K562 (cell line): ENCODE measurements around the gene CENPE. TPM values are rescaled to one million over a fixed set of nuclear protein-coding genes. Genes with fewer than 3 reads are reported as not detected.

Source experiments
- BHLHE40 ChIP-seq: IDR thresholded peaks from 2 replicates; pipeline ENCODE4 v1.6.1; 2011; ENCODE audit warnings: low read length, improper control_type of control experiment
- CBX1 ChIP-seq: sonication (generic); IDR thresholded peaks from 2 replicates; pipeline ENCODE4 v1.6.1; 2016; ENCODE audit warnings: antibody characterized with exemption, low read depth, mild to moderate bottlenecking
- ERF ChIP-seq: fragments of 450-650 bp; formaldehyde crosslinking; IDR thresholded peaks from 2 replicates; pipeline ENCODE4 v1.4.0; 2020; ENCODE audit warnings: mild to moderate bottlenecking, mixed read lengths
- KHSRP ChIP-seq: fragments of 450-650 bp; IDR thresholded peaks from 2 replicates; pipeline ENCODE4 v1.6.1; 2017
- LARP7 ChIP-seq: fragments of 450-650 bp; IDR thresholded peaks from 2 replicates; pipeline ENCODE4 v1.6.1; 2016
- MCM5 ChIP-seq: fragments of 450-650 bp; IDR thresholded peaks from 2 replicates; pipeline ENCODE4 v1.6.1; 2016; ENCODE audit warnings: low read depth
- NEUROD1 ChIP-seq: fragments of 150-350 bp; IDR thresholded peaks from 2 replicates; pipeline ENCODE4 v1.6.1; 2014; ENCODE audit warnings: borderline replicate concordance, low read length, low read depth; ENCODE audit not compliant: partially characterized antibody
- NFIC ChIP-seq: fragments of 450-650 bp; IDR thresholded peaks from 2 replicates; pipeline ENCODE4 v1.6.1; 2017; ENCODE audit warnings: mild to moderate bottlenecking, inconsistent platforms
- POLR2AphosphoS5 ChIP-seq: IDR thresholded peaks from 2 replicates; pipeline ENCODE4 v1.6.1; 2011; ENCODE audit warnings: mild to moderate bottlenecking, low read depth, low read length, moderate library complexity; ENCODE audit not compliant: control insufficient read depth, insufficient read depth
- POLR3G ChIP-seq: IDR thresholded peaks from 2 replicates; pipeline ENCODE4 v1.6.1; 2011; ENCODE audit not compliant: insufficient read length, insufficient replicate concordance; ENCODE audit errors: extremely low read depth
- SRF ChIP-seq, 2 experiments: fragments of 250-450, 450-650 bp in 1 of 2; sonication (Bioruptor Pico) in 1 of 2; sonication (generic) in 1 of 2; formaldehyde crosslinking; IDR thresholded peaks; 2 replicates each; pipeline versions ENCODE4 v1.5.0 to v1.5.1; 2020 to 2022; ENCODE audit warnings: mild to moderate bottlenecking in 1 of 2, missing genetic modification reagents in 1 of 2
- ZBED1 ChIP-seq: IDR thresholded peaks from 2 replicates; pipeline ENCODE4 v1.6.1; 2014
- ZC3H8 ChIP-seq: fragments of 450-650 bp; IDR thresholded peaks from 2 replicates; pipeline ENCODE4 v1.6.1; 2017
- ZNF217 ChIP-seq: sonication (generic); formaldehyde crosslinking; IDR thresholded peaks from 2 replicates; pipeline ENCODE4 v1.8.0; 2022; ENCODE audit warnings: mild to moderate bottlenecking, missing genetic modification reagents
- ZNF551 ChIP-seq: fragments of 250-450 bp; sonication (Bioruptor Pico); IDR thresholded peaks from 2 replicates; pipeline ENCODE4 v1.5.0; 2021; ENCODE audit warnings: mild to moderate bottlenecking, moderate library complexity
- polyA plus RNA-seq, 8 experiments: library from polyadenylated mRNA; depleted of rRNA in 4 of 8; stranded (reverse) in 5 of 8; unstranded in 3 of 8; fragments of >200 nt; fragmentation: Nextera tagmentation in 2 of 8; fragmentation: Illumina TruSeq in 1 of 8; extraction: Ambion mirVana in 2 of 8; extraction: Trizol in 1 of 8; gene quantifications; 2 replicates each; pipeline versions ENCODE4 v1.2.1 to v1.2.3, GENCODE V29; 2011 to 2014; ENCODE audit warnings: inconsistent platforms in 1 of 8, missing spikeins in 1 of 8
- total RNA-seq, 7 experiments: library from RNA; depleted of rRNA in 6 of 7; stranded (reverse); fragments of >200 nt in 6 of 7; fragmentation: Illumina TruSeq in 2 of 7; extraction: Trizol in 2 of 7; gene quantifications; 2 replicates each; pipeline versions ENCODE4 v1.2.1 to v1.2.3, GENCODE V29; 2011 to 2021; ENCODE audit warnings: low replicate concordance in 1 of 7
- TF ChIP-seq, protein P1 (sequence below): fragments of 150-350 bp; IDR thresholded peaks from 2 replicates; pipeline ENCODE4 v1.6.1; 2014; ENCODE audit warnings: low read depth, mild to moderate bottlenecking, low read length, borderline replicate concordance
- TF ChIP-seq, protein P2 (sequence below): fragments of 200-400 bp; formaldehyde crosslinking; IDR thresholded peaks from 2 replicates; pipeline ENCODE4 v1.6.1; 2017; ENCODE audit warnings: mild to moderate bottlenecking, low read depth, low read length, moderate library complexity
- TF ChIP-seq, protein P3 (sequence below): sonication (generic); formaldehyde crosslinking; IDR thresholded peaks from 2 replicates; pipeline ENCODE4 v1.8.0; 2022; ENCODE audit warnings: missing genetic modification reagents, mild to moderate bottlenecking, moderate library complexity, borderline replicate concordance
- TF ChIP-seq, protein P4 (sequence below): sonication (generic); formaldehyde crosslinking; IDR thresholded peaks from 2 replicates; pipeline ENCODE4 v1.8.0; 2022; ENCODE audit warnings: mild to moderate bottlenecking, low read depth, missing genetic modification reagents
- TF ChIP-seq, protein P5 (sequence below): sonication (generic); formaldehyde crosslinking; IDR thresholded peaks from 2 replicates; pipeline ENCODE4 v1.8.1; 2023; ENCODE audit warnings: mild to moderate bottlenecking, missing genetic modification reagents

The CENPE gene
- total and polyA plus RNA-seq, 9 of the 15 experiments (the other 6 are each of a cell fraction or from before 2014, with no cell fraction given) = 9.9 to 53.2 (median 27.4) TPM

DNA sequence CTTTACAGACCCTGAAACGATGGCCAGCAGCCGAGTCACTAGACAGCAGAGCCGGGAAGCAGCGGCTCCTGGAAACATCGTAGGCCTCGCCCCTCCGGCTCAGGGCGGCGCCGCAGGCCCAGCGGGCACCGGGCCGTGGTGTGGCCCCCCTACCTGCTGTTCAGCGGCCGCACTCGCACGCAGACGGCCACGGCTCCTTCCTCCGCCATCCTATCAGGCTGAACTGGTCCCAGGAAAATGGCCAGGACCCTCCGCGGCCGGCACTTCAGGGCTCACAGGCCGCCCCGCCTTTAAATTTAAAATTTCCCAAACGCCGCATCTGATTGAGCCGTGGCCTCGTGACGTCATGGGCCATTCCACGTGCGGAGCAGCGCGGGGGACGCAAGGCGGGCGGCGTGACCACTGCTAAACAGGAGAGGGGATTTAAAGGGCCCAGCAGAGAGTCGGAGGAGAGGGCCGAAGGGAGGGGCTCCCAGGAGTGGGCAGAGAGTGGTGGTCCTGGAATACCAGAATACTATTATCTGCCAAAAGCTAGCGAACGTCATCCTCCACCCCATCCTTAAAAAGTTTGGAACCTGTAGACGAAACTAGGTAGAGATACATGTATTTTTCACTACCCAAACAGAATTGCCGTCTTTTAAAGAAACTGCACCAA lies at the start of gene CENPE (continued):
- TF ChIP-seq, protein P1, sequence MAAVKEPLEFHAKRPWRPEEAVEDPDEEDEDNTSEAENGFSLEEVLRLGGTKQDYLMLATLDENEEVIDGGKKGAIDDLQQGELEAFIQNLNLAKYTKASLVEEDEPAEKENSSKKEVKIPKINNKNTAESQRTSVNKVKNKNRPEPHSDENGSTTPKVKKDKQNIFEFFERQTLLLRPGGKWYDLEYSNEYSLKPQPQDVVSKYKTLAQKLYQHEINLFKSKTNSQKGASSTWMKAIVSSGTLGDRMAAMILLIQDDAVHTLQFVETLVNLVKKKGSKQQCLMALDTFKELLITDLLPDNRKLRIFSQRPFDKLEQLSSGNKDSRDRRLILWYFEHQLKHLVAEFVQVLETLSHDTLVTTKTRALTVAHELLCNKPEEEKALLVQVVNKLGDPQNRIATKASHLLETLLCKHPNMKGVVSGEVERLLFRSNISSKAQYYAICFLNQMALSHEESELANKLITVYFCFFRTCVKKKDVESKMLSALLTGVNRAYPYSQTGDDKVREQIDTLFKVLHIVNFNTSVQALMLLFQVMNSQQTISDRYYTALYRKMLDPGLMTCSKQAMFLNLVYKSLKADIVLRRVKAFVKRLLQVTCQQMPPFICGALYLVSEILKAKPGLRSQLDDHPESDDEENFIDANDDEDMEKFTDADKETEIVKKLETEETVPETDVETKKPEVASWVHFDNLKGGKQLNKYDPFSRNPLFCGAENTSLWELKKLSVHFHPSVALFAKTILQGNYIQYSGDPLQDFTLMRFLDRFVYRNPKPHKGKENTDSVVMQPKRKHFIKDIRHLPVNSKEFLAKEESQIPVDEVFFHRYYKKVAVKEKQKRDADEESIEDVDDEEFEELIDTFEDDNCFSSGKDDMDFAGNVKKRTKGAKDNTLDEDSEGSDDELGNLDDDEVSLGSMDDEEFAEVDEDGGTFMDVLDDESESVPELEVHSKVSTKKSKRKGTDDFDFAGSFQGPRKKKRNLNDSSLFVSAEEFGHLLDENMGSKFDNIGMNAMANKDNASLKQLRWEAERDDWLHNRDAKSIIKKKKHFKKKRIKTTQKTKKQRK = no peak
- peak; percentile 71; the same call in 1 of the 2 replicates for TF ChIP-seq CBX1
- no peak for TF ChIP-seq ZNF217
- TF ChIP-seq MCM5 = no peak
- peak; percentile 88 for TF ChIP-seq KHSRP
- no peak for TF ChIP-seq LARP7
- TF ChIP-seq POLR2AphosphoS5 = peak; percentile 73
- TF ChIP-seq, protein P2, sequence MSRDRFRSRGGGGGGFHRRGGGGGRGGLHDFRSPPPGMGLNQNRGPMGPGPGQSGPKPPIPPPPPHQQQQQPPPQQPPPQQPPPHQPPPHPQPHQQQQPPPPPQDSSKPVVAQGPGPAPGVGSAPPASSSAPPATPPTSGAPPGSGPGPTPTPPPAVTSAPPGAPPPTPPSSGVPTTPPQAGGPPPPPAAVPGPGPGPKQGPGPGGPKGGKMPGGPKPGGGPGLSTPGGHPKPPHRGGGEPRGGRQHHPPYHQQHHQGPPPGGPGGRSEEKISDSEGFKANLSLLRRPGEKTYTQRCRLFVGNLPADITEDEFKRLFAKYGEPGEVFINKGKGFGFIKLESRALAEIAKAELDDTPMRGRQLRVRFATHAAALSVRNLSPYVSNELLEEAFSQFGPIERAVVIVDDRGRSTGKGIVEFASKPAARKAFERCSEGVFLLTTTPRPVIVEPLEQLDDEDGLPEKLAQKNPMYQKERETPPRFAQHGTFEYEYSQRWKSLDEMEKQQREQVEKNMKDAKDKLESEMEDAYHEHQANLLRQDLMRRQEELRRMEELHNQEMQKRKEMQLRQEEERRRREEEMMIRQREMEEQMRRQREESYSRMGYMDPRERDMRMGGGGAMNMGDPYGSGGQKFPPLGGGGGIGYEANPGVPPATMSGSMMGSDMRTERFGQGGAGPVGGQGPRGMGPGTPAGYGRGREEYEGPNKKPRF = no peak
- TF ChIP-seq, protein P3, sequence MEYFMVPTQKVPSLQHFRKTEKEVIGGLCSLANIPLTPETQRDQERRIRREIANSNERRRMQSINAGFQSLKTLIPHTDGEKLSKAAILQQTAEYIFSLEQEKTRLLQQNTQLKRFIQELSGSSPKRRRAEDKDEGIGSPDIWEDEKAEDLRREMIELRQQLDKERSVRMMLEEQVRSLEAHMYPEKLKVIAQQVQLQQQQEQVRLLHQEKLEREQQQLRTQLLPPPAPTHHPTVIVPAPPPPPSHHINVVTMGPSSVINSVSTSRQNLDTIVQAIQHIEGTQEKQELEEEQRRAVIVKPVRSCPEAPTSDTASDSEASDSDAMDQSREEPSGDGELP (CRISPR knock-in tag) = peak; percentile 80
- TF ChIP-seq POLR3G = no peak
- TF ChIP-seq ZNF551 (CRISPR knock-in tag) = no peak
- TF ChIP-seq NEUROD1 = peak; percentile 86
- TF ChIP-seq BHLHE40 = peak; percentile 92
- no peak for TF ChIP-seq ERF
- peak in 1 of 2 experiments; percentile 21; a peak in 2 of 4 replicates for TF ChIP-seq SRF (CRISPR knock-in tag; IDR thresholded peaks at IDR 0.05)
- TF ChIP-seq, protein P4, sequence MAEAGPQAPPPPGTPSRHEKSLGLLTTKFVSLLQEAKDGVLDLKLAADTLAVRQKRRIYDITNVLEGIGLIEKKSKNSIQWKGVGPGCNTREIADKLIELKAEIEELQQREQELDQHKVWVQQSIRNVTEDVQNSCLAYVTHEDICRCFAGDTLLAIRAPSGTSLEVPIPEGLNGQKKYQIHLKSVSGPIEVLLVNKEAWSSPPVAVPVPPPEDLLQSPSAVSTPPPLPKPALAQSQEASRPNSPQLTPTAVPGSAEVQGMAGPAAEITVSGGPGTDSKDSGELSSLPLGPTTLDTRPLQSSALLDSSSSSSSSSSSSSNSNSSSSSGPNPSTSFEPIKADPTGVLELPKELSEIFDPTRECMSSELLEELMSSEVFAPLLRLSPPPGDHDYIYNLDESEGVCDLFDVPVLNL (CRISPR knock-in tag) = peak; percentile 78; the same call in 1 of the 2 replicates
- TF ChIP-seq ZC3H8 = no peak
- TF ChIP-seq NFIC = peak; percentile 44; the same call in 1 of the 2 replicates
- TF ChIP-seq, protein P5, sequence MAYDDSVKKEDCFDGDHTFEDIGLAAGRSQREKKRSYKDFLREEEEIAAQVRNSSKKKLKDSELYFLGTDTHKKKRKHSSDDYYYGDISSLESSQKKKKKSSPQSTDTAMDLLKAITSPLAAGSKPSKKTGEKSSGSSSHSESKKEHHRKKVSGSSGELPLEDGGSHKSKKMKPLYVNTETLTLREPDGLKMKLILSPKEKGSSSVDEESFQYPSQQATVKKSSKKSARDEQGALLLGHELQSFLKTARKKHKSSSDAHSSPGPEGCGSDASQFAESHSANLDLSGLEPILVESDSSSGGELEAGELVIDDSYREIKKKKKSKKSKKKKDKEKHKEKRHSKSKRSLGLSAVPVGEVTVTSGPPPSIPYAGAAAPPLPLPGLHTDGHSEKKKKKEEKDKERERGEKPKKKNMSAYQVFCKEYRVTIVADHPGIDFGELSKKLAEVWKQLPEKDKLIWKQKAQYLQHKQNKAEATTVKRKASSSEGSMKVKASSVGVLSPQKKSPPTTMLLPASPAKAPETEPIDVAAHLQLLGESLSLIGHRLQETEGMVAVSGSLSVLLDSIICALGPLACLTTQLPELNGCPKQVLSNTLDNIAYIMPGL = no peak
- TF ChIP-seq ZBED1 = peak; percentile 81; the same call in 1 of the 2 replicates
